GM23338 (cell line): ENCODE data around the gene L3MBTL1. TPM values are rescaled to one million over a fixed set of nuclear protein-coding genes. Genes with fewer than 3 reads are reported as not detected.

ENCODE experiments used
- ATAC-seq: fragments of 200-7000 bp; cut with Tn5 transposase; 3 replicates; pipeline ENCODE4 v1.9.1; 2020
- DNase-seq: peaks from one replicate; pipeline ENCODE4 v3.0.0-alpha.2; 2015; ENCODE audit warnings: low spot score
- H2AFZ ChIP-seq: fragments of 200-600 bp; sonication (generic); 2 replicates; pipeline ENCODE4 v1.8.0; 2016; ENCODE audit warnings: antibody characterized with exemption, mild to moderate bottlenecking, moderate library complexity
- H3F3A ChIP-seq: fragments of 200-600 bp; sonication (generic); replicated peaks from 2 replicates; pipeline ENCODE4 v1.8.0; 2017; ENCODE audit warnings: antibody characterized with exemption, mixed run types, low read depth
- H3K27ac ChIP-seq: fragments of 200-600 bp; sonication (generic); 2 replicates; pipeline ENCODE4 v1.6.1; 2016; ENCODE audit warnings: low read depth
- H3K27me3 ChIP-seq: fragments of 200-600 bp; sonication (generic); 2 replicates; pipeline ENCODE4 v1.8.0; 2016; ENCODE audit warnings: mild to moderate bottlenecking, mixed run types, moderate library complexity; ENCODE audit not compliant: insufficient read depth
- H3K36me3 ChIP-seq: fragments of 200-600 bp; sonication (generic); 2 replicates; pipeline ENCODE4 v1.8.0; 2016; ENCODE audit warnings: mild to moderate bottlenecking; ENCODE audit not compliant: insufficient read depth
- H3K4me1 ChIP-seq: fragments of 200-600 bp; sonication (generic); 2 replicates; pipeline ENCODE4 v1.8.0; 2016; ENCODE audit warnings: mild to moderate bottlenecking, moderate library complexity; ENCODE audit not compliant: insufficient read depth
- H3K4me2 ChIP-seq: fragments of 200-600 bp; sonication (generic); 2 replicates; pipeline ENCODE4 v1.7.1; 2017; ENCODE audit warnings: mixed run types
- H3K4me3 ChIP-seq: fragments of 200-600 bp; sonication (generic); 2 replicates; pipeline ENCODE4 v1.6.1; 2016; ENCODE audit warnings: mixed run types
- H3K79me2 ChIP-seq: fragments of 200-600 bp; sonication (generic); replicated peaks from 2 replicates; pipeline ENCODE4 v1.8.0; 2017; ENCODE audit warnings: mild to moderate bottlenecking; ENCODE audit not compliant: insufficient read depth
- H3K9me2 ChIP-seq: fragments of 200-600 bp; sonication (generic); 2 replicates; pipeline ENCODE4 v1.8.0; 2017; ENCODE audit not compliant: insufficient read depth
- H4K20me1 ChIP-seq: fragments of 200-600 bp; sonication (generic); replicated peaks from 2 replicates; pipeline ENCODE4 v1.8.0; 2017; ENCODE audit warnings: mild to moderate bottlenecking; ENCODE audit not compliant: insufficient read depth
- H3K27ac Mint-ChIP-seq: 2 replicates; pipeline ENCODE4 v1.8.0; 2020; ENCODE audit warnings: inconsistent platforms, mild to moderate bottlenecking, moderate library complexity, mixed read lengths
- H3K27me3 Mint-ChIP-seq: 3 replicates; pipeline ENCODE4 v1.8.0; 2022; ENCODE audit warnings: low read depth, mild to moderate bottlenecking, moderate library complexity, mixed read lengths, inconsistent platforms; ENCODE audit not compliant: insufficient read depth, poor library complexity
- H3K36me3 Mint-ChIP-seq: 3 replicates; pipeline ENCODE4 v1.8.0; 2021; ENCODE audit warnings: low read depth, mild to moderate bottlenecking, inconsistent platforms, moderate library complexity, mixed read lengths
- H3K4me1 Mint-ChIP-seq: 3 replicates; pipeline ENCODE4 v1.8.0; 2020; ENCODE audit warnings: mild to moderate bottlenecking, inconsistent platforms, mixed read lengths
- H3K4me3 Mint-ChIP-seq: 3 replicates; pipeline ENCODE4 v1.8.0; 2021; ENCODE audit warnings: moderate library complexity, mild to moderate bottlenecking, inconsistent platforms, mixed read lengths
- H3K9me3 Mint-ChIP-seq: 3 replicates; pipeline ENCODE4 v1.8.0; 2020; ENCODE audit warnings: moderate library complexity, mild to moderate bottlenecking, inconsistent platforms, mixed read lengths
- CREB1 ChIP-seq: fragments of 250-450 bp; sonication (Bioruptor Pico); IDR thresholded peaks from 2 replicates; pipeline ENCODE4 v1.5.0; 2020; ENCODE audit warnings: low read depth, mild to moderate bottlenecking, moderate library complexity
- CTCF ChIP-seq, 2 experiments: fragments of 200-600 bp in 1 of 2; sonication (generic) in 1 of 2; conservative IDR thresholded peaks; 2 replicates each; pipeline versions ENCODE4 v1.5.1 to v1.6.1; 2016 to 2017; ENCODE audit warnings: antibody characterized with exemption in 2 of 2, low read depth in 2 of 2, mild to moderate bottlenecking in 2 of 2, moderate library complexity in 1 of 2
- EZH2 ChIP-seq: fragments of 200-600 bp; sonication (generic); IDR thresholded peaks from one replicate; pipeline ENCODE4 v1.8.0; 2017; ENCODE audit warnings: antibody characterized with exemption, mild to moderate bottlenecking, low read depth; ENCODE audit not compliant: unreplicated experiment
- EZH2phosphoT487 ChIP-seq: fragments of 200-600 bp; sonication (generic); IDR thresholded peaks from one replicate; pipeline ENCODE4 v1.8.1; 2018; ENCODE audit warnings: antibody characterized with exemption; ENCODE audit not compliant: unreplicated experiment
- NANOG ChIP-seq: IDR thresholded peaks from 2 replicates; pipeline ENCODE4 v1.6.1; 2016; ENCODE audit warnings: antibody characterized with exemption, borderline replicate concordance
- POLR2AphosphoS5 ChIP-seq: IDR thresholded peaks from 2 replicates; pipeline ENCODE4 v1.6.1; 2016; ENCODE audit warnings: antibody characterized with exemption, low read depth
- REST ChIP-seq: IDR thresholded peaks from one replicate; pipeline ENCODE4 v1.6.1; 2018; ENCODE audit warnings: antibody characterized with exemption; ENCODE audit not compliant: unreplicated experiment
- STAT1 ChIP-seq: IDR thresholded peaks from one replicate; pipeline ENCODE4 v1.6.1; 2016; ENCODE audit warnings: antibody characterized with exemption; ENCODE audit not compliant: unreplicated experiment
- ZNF114 ChIP-seq: fragments of 250-450 bp; sonication (Bioruptor Pico); IDR thresholded peaks from 2 replicates; pipeline ENCODE4 v1.5.0; 2020; ENCODE audit warnings: mild to moderate bottlenecking, moderate library complexity
- ZNF331 ChIP-seq: fragments of 250-450 bp; sonication (Bioruptor Pico); IDR thresholded peaks from 2 replicates; pipeline ENCODE4 v1.5.0; 2020; ENCODE audit warnings: low read depth, mild to moderate bottlenecking, moderate library complexity
- ZNF462 ChIP-seq: fragments of 250-450 bp; sonication (Bioruptor Pico); IDR thresholded peaks from 2 replicates; pipeline ENCODE4 v1.5.0; 2020; ENCODE audit warnings: mild to moderate bottlenecking, moderate library complexity
- polyA plus RNA-seq: library from polyadenylated mRNA; unstranded; fragments of >200 nt; fragmentation: Nextera tagmentation; extraction: Ambion mirVana; gene quantifications from 2 replicates; pipeline ENCODE4 v1.2.1, GENCODE V29; 2016
- total RNA-seq: library from RNA; depleted of rRNA; stranded (reverse); fragments of >200 nt; shearing (Covaris generic); gene quantifications from 2 replicates; pipeline ENCODE4 v1.2.3, GENCODE V29; 2014

Gene L3MBTL1
- total and polyA plus RNA-seq, 2 experiments from 2014 or later = 6.5 to 33.6 TPM

- H3K27me3 Mint-ChIP-seq = peaks cover 3% of the 10 kb centered on the region
- no peak overlapping the region for H3K27ac Mint-ChIP-seq
- no peak overlapping the region for H3K4me2 ChIP-seq
- no peak for TF ChIP-seq POLR2AphosphoS5
- no peak for TF ChIP-seq EZH2phosphoT487
- TF ChIP-seq EZH2 = no peak
- no peak for TF ChIP-seq ZNF462 (CRISPR knock-in tag)
- TF ChIP-seq CTCF (conservative IDR thresholded peaks at IDR 0.05; ENCODE audit: low read depth in 2 of 2) = no peak
- no peak for TF ChIP-seq CREB1 (CRISPR knock-in tag)
- TF ChIP-seq ZNF331 (CRISPR knock-in tag) = no peak
- no peak for TF ChIP-seq NANOG
- no peak for TF ChIP-seq STAT1
- TF ChIP-seq ZNF114 (CRISPR knock-in tag) = no peak
- no peak for TF ChIP-seq REST
- no peak overlapping the region for H3K4me3 Mint-ChIP-seq
- H4K20me1 ChIP-seq = no peaks in the 10 kb centered on the region
- H3K27me3 ChIP-seq = no peaks in the 10 kb centered on the region
- H3K27ac ChIP-seq = no peak overlapping the region
- DNase-seq (no peak), ATAC-seq (no peak)
- no peak overlapping the region for H2AFZ ChIP-seq
- H3K4me3 ChIP-seq = no peak overlapping the region
- H3K79me2 ChIP-seq = no peaks in the 10 kb centered on the region
- H3K4me1 ChIP-seq = no peaks in the 10 kb centered on the region
- H3K9me2 ChIP-seq = no peaks in the 10 kb centered on the region
- H3K36me3 ChIP-seq = no peaks in the 10 kb centered on the region
- H3K4me1 Mint-ChIP-seq = no peaks in the 10 kb centered on the region
- H3F3A ChIP-seq = no peaks in the 10 kb centered on the region
- H3K9me3 Mint-ChIP-seq = no peaks in the 10 kb centered on the region
- no peaks in the 10 kb centered on the region for H3K36me3 Mint-ChIP-seq
These were observed 58.2 kb downstream of the L3MBTL1 start for GRCh38 chr20:43565758-43566104.
